ENCODE measurements around the gene PCDHGC5.

PCDHGC5 gene

GRCh38 chr5:141477815-141478214, 11.1 kb upstream of the PCDHGC5 start:
- Histone ChIP-seq H3K23ac (ENCODE audit: low read length) (no peak overlapping the region), H3K4me1 (ENCODE audit: control insufficient read depth in 1 of 2, insufficient read depth in 2 of 2, low read length in 2 of 2) (peaks cover 13 to 22% of the 10 kb centered on the region in 2 experiments), H2BK120ac (ENCODE audit: insufficient read depth, low read length, poor library complexity) (no peak overlapping the region), H4K91ac (ENCODE audit: low read depth, low read length) (no peak overlapping the region), H3K27ac (ENCODE audit: low read depth, low read length) (no peak overlapping the region), H3K27me3 (ENCODE audit: insufficient read depth, low read length) (no peaks in the 10 kb centered on the region), H3K18ac (ENCODE audit: low read length) (no peak overlapping the region), H2AK5ac (ENCODE audit: low read length) (no peak overlapping the region), H2AFZ (ENCODE audit: insufficient read depth, low read length, poor library complexity) (no peak overlapping the region), H3K79me2 (ENCODE audit: control insufficient read depth, insufficient read depth, low read length, poor library complexity) (no peaks in the 10 kb centered on the region), H3K4me3 (ENCODE audit: low read depth, low read length) (no peak overlapping the region), H3K36me3 (ENCODE audit: control insufficient read depth in 1 of 2, insufficient read depth in 2 of 2, low read length in 2 of 2) (peaks cover 8 to 18% of the 10 kb centered on the region in 2 experiments), H2BK12ac (ENCODE audit: low read length) (no peak overlapping the region), H4K12ac (ENCODE audit: low read depth, low read length) (no peak overlapping the region), H2BK5ac (ENCODE audit: low read depth, low read length, poor library complexity) (no peak overlapping the region), H3K14ac (ENCODE audit: low read length) (no peak overlapping the region), H4K8ac (ENCODE audit: low read depth, low read length) (no peak overlapping the region), H3K9me3 (ENCODE audit: insufficient read depth, low read depth, low read length) (peaks cover 12% of the 10 kb centered on the region), H3K9ac (ENCODE audit: low read length) (no peak overlapping the region), H3K4me2 (ENCODE audit: low read length) (peak overlapping the region; percentile 40), H3K79me1 (ENCODE audit: low read length) (peaks cover 9% of the 10 kb centered on the region), H3K4ac (ENCODE audit: low read depth, low read length) (no peak overlapping the region)
- no CpG with 5 or more reads among the region's 13 CpGs for WGBS (ENCODE audit: extremely low coverage, insufficient coverage, insufficient read length)
- DNase-seq: no peak

- Histone ChIP-seq H3K23ac (ENCODE audit: low read length) (no peak overlapping the region), H2AFZ (ENCODE audit: insufficient read depth, low read length, poor library complexity) (no peak overlapping the region), H3K18ac (ENCODE audit: low read length) (no peak overlapping the region), H3K27ac (ENCODE audit: low read depth, low read length) (no peak overlapping the region), H3K14ac (ENCODE audit: low read length) (no peak overlapping the region), H3K4me2 (ENCODE audit: low read length) (peak overlapping the region; percentile 40), H3K79me1 (ENCODE audit: low read length) (peaks cover 9% of the 10 kb centered on the region), H3K27me3 (ENCODE audit: insufficient read depth, low read length) (no peaks in the 10 kb centered on the region), H3K36me3 (ENCODE audit: control insufficient read depth in 1 of 2, insufficient read depth in 2 of 2, low read length in 2 of 2) (peaks cover 8 to 18% of the 10 kb centered on the region in 2 experiments), H2BK5ac (ENCODE audit: low read depth, low read length, poor library complexity) (no peak overlapping the region), H3K4me1 (ENCODE audit: control insufficient read depth in 1 of 2, insufficient read depth in 2 of 2, low read length in 2 of 2) (peaks cover 15 to 24% of the 10 kb centered on the region in 2 experiments), H4K8ac (ENCODE audit: low read depth, low read length) (no peak overlapping the region), H2AK5ac (ENCODE audit: low read length) (no peak overlapping the region), H4K91ac (ENCODE audit: low read depth, low read length) (no peak overlapping the region), H3K4me3 (ENCODE audit: low read depth, low read length) (no peak overlapping the region), H4K12ac (ENCODE audit: low read depth, low read length) (no peak overlapping the region), H2BK12ac (ENCODE audit: low read length) (no peak overlapping the region), H3K79me2 (ENCODE audit: control insufficient read depth, insufficient read depth, low read length, poor library complexity) (no peaks in the 10 kb centered on the region), H2BK120ac (ENCODE audit: insufficient read depth, low read length, poor library complexity) (no peak overlapping the region), H3K9ac (ENCODE audit: low read length) (no peak overlapping the region), H3K4ac (ENCODE audit: low read depth, low read length) (no peak overlapping the region), H3K9me3 (ENCODE audit: insufficient read depth, low read depth, low read length) (peaks cover 12% of the 10 kb centered on the region)
- DNase-seq: peak; percentile 49 to 59
- no CpG with 5 or more reads among the region's 20 CpGs for WGBS (ENCODE audit: extremely low coverage, insufficient coverage, insufficient read length)
Measured at GRCh38 chr5:141478321-141478945, 10.4 kb upstream of the PCDHGC5 start.

DNA sequence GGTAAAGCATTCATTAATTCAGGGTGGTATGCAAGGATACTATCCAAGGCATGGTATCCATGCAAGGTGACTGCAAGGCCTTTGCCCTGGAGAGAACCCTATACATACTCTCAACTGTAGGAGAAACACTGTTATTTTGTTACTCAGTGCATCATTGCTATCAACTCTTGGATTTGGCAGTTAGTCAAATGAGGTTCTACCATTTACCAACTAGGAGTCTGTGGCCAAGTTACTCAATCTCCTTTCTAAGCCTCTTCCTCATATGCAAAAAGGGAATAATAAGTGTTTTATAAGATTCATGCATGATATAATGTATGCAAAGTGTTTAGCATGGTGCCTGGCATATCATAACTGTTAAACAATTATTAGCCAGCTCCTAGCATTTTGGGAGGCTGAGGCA, 9.1 kb upstream of the PCDHGC5 start:
- H3K79me2 ChIP-seq (ENCODE audit: control insufficient read depth, insufficient read depth, low read length, poor library complexity): no peaks in the 10 kb centered on the region

GRCh38 chr5:141483902-141484301, 5.0 kb upstream of the PCDHGC5 start:
- H3K4me1 ChIP-seq (ENCODE audit: control insufficient read depth in 1 of 2, insufficient read depth in 2 of 2, low read length in 2 of 2): peaks cover 11 to 19% of the 10 kb centered on the region in 2 experiments
- DNase-seq: no peak
- H3K79me1 ChIP-seq (ENCODE audit: low read length): no peaks in the 10 kb centered on the region
- no peak overlapping the region for H3K23ac ChIP-seq (ENCODE audit: low read length)
- H4K8ac ChIP-seq (ENCODE audit: low read depth, low read length): no peak overlapping the region
- H4K91ac ChIP-seq (ENCODE audit: low read depth, low read length): no peak overlapping the region
- H4K12ac ChIP-seq (ENCODE audit: low read depth, low read length): no peak overlapping the region
- no peaks in the 10 kb centered on the region for H3K79me2 ChIP-seq (ENCODE audit: control insufficient read depth, insufficient read depth, low read length, poor library complexity)
- no peak overlapping the region for H2BK12ac ChIP-seq (ENCODE audit: low read length)
- H3K36me3 ChIP-seq (ENCODE audit: control insufficient read depth in 1 of 2, insufficient read depth in 2 of 2, low read length in 2 of 2): peaks cover 21 to 26% of the 10 kb centered on the region in 2 experiments
- H3K4ac ChIP-seq (ENCODE audit: low read depth, low read length): no peak overlapping the region
- H3K27me3 ChIP-seq (ENCODE audit: insufficient read depth, low read length): no peaks in the 10 kb centered on the region
- H3K18ac ChIP-seq (ENCODE audit: low read length): no peak overlapping the region
- no peak overlapping the region for H2BK5ac ChIP-seq (ENCODE audit: low read depth, low read length, poor library complexity)
- no CpG with 5 or more reads among the region's 3 CpGs for whole genome bisulfite sequencing (ENCODE audit: extremely low coverage, insufficient coverage, insufficient read length)
- H2AK5ac ChIP-seq (ENCODE audit: low read length): no peak overlapping the region
- no peak overlapping the region for H3K9ac ChIP-seq (ENCODE audit: low read length)
- H2BK120ac ChIP-seq (ENCODE audit: insufficient read depth, low read length, poor library complexity): no peak overlapping the region
- H2AFZ ChIP-seq (ENCODE audit: insufficient read depth, low read length, poor library complexity): no peak overlapping the region
- H3K27ac ChIP-seq (ENCODE audit: low read depth, low read length): no peak overlapping the region
- H3K4me3 ChIP-seq (ENCODE audit: low read depth, low read length): no peak overlapping the region
- H3K4me2 ChIP-seq (ENCODE audit: low read length): peak overlapping the region; percentile 63
- no peak overlapping the region for H3K14ac ChIP-seq (ENCODE audit: low read length)
- peaks cover 7% of the 10 kb centered on the region for H3K9me3 ChIP-seq (ENCODE audit: insufficient read depth, low read depth, low read length)

More for the DNA sequence above, 9.1 kb upstream of the PCDHGC5 start:
- H3K4me3 ChIP-seq (ENCODE audit: low read depth, low read length): no peak overlapping the region
- no peak overlapping the region for H3K27ac ChIP-seq (ENCODE audit: low read depth, low read length)
- H2BK5ac ChIP-seq (ENCODE audit: low read depth, low read length, poor library complexity): no peak overlapping the region
- no peak overlapping the region for H3K14ac ChIP-seq (ENCODE audit: low read length)
- H3K4ac ChIP-seq (ENCODE audit: low read depth, low read length): no peak overlapping the region
- H3K27me3 ChIP-seq (ENCODE audit: insufficient read depth, low read length): no peaks in the 10 kb centered on the region
- H3K79me1 ChIP-seq (ENCODE audit: low read length): peaks cover 9% of the 10 kb centered on the region
- no peak overlapping the region for H2BK12ac ChIP-seq (ENCODE audit: low read length)
- no peak overlapping the region for H3K18ac ChIP-seq (ENCODE audit: low read length)
- H2AFZ ChIP-seq (ENCODE audit: insufficient read depth, low read length, poor library complexity): no peak overlapping the region
- peaks cover 17 to 32% of the 10 kb centered on the region in 2 experiments for H3K4me1 ChIP-seq (ENCODE audit: control insufficient read depth in 1 of 2, insufficient read depth in 2 of 2, low read length in 2 of 2)
- H2BK120ac ChIP-seq (ENCODE audit: insufficient read depth, low read length, poor library complexity): no peak overlapping the region
- H3K9me3 ChIP-seq (ENCODE audit: insufficient read depth, low read depth, low read length): peaks cover 12% of the 10 kb centered on the region
- H3K9ac ChIP-seq (ENCODE audit: low read length): no peak overlapping the region
- no peak overlapping the region for H4K12ac ChIP-seq (ENCODE audit: low read depth, low read length)
- no peak overlapping the region for H3K4me2 ChIP-seq (ENCODE audit: low read length)
- DNase-seq: no peak
- peaks cover 8 to 18% of the 10 kb centered on the region in 2 experiments for H3K36me3 ChIP-seq (ENCODE audit: control insufficient read depth in 1 of 2, insufficient read depth in 2 of 2, low read length in 2 of 2)
- no peak overlapping the region for H4K91ac ChIP-seq (ENCODE audit: low read depth, low read length)
- H2AK5ac ChIP-seq (ENCODE audit: low read length): no peak overlapping the region
- no peak overlapping the region for H3K23ac ChIP-seq (ENCODE audit: low read length)
- H4K8ac ChIP-seq (ENCODE audit: low read depth, low read length): no peak overlapping the region
